Limb (tissue), 2 donors: ENCODE results near the gene SMC3.
"Not testable (repeated sequence)": the region's sequence is repeated elsewhere in the genome, so short reads cannot be mapped to it uniquely, and the experiment has no call there.

ENCODE experiments used
- DNase-seq, 2 donors: peaks; one replicate each; pipeline ENCODE4 v3.0.0-alpha.2; 2016; ENCODE audit errors: extremely low spot score in 2 of 2

Gene SMC3

GRCh38 chr10:110576220-110576619 is 8.7 kb downstream of the SMC3 start:
- no peak for DNase-seq

DNA sequence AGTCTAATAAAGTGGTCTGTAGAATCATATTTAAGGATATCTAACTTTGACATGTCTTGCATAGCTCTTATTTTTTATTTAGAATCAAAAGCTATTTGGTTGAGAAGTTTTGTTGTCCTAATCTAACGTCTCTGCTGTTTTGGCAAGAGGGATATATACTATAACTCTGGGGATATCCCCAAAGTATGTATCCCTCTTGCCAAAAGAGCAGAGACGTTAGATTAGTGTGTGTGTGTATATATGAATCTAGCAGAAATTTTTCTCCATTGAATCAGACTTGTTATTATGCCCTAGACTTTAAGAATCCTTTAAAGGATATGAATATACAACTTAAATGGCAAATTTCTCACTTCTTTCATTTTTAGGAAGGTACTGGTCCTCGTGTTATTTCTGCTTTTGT is 9.6 kb downstream of the SMC3 start:
- no peak for DNase-seq

DNA sequence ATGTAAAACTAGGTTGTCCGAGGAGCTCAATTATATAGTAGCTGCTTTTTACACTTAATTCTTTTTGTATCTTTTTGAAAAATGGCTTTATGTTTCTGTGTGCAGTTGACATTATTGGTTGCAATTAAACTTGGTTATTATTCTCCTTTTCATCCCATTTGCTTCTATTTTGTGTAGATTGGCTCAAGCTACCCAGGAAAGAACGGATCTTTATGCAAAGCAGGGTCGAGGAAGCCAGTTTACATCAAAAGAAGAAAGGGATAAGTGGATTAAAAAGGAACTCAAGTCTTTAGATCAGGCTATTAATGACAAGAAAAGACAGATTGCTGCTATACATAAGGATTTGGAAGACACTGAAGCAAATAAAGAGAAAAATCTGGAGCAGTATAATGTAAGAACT is 16.5 kb downstream of the SMC3 start:
- no peak for DNase-seq

GRCh38 chr10:110591760-110592159 is 24.3 kb downstream of the SMC3 start:
- DNase-seq, result no peak

DNA sequence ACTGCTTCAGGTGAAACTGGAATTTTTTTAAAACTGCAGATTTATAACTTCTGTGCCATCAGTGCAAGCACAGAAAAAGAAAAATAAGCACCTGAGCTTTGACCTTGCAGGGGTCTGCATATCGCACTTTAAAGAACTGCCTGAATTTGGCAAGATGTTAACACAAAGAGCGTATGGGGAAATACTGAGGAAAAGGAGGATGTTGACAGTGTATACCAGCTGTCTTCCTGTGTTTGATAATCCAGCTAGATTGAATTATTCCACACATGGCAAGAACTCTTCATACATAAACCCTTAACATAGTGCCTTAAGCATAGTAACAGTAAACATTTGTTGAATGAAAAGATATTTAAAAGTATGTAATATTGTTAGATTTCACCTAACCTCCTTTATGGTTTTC is 30.0 kb downstream of the SMC3 start:
- no peak for DNase-seq

DNA sequence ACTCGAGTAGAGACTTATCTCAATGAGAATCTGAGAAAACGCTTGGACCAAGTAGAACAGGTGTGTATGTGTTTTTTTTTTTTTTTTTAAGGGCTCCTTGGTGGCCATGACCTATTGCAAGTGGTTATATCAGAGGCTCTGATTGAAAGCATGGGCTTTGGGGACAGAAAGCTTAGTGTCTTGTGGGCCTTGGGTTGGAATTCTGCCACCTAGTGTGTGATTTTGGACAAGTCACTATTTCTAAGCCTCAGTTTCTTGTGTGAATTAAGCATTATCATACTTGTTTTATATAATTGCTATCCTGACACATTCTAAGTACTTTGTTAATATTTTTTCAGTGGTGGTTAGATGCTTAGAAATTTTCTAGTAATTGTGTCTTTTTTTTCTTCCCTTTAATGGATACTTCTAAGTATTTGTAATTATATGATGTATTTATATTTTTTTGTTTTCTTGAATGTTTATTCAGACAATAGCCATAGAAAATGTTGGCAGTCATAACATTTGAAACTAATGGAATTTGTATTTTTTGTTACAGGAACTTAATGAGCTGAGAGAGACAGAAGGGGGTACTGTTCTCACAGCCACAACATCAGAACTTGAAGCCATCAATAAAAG is 33.1 kb downstream of the SMC3 start:
- DNase-seq, result no peak

DNA sequence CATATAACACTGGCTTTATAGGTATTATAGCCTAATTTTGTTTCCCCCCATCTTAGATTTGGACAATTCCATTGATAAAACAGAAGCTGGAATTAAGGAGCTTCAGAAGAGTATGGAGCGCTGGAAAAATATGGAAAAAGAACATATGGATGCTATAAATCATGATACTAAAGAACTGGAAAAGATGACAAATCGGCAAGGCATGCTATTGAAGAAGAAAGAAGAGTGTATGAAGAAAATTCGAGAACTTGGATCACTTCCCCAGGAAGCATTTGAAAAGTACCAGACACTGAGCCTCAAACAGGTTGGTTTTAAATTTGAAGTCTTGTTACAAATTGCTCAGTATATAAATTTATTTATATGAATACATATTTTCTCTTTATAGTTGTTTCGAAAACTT is 34.1 kb downstream of the SMC3 start:
- DNase-seq, result no peak

DNA sequence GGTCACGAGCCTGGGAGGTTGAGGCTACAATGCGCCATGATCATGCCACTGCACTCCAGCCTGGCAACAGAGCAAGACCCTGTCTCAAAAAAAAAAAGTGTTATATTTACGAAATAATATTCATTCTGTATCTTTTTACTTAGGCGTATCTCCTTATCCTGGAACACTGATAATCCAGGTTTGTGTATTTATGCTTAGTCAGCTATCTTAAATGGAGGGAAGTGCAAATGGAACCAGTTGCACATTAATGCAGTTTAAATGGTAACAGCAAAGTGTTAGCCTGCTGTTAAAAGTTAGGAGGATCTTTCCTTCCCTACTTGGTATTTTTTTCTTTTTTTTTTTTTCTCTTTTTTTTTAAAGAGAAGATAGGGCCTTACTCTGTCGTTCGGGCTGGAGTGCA is 40.6 kb downstream of the SMC3 start:
- DNase-seq, result no peak

DNA sequence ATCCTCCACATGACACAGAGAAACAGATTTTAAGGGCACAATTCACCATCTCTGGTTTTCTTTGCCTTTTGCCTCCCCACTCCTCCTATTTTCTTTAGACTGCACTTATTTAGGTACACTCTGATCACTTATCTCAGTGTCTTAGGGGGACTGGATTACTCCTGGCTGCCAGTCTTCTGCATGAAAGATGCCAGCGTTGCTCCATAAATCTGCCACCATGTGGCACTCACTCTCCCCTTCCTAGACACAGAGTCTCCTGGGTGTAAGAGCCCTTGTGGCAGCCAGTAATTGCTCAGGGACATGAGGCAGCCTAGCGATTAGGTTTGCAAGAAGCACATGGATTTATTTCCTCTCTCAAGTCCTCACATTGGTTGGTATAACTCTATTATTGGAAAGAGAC is 42.1 kb downstream of the SMC3 start:
- no peak for DNase-seq

GRCh38 chr10:110610308-110610774 is 42.8 kb downstream of the SMC3 start:
- DNase-seq, result peak; percentile 73 to 75

DNA sequence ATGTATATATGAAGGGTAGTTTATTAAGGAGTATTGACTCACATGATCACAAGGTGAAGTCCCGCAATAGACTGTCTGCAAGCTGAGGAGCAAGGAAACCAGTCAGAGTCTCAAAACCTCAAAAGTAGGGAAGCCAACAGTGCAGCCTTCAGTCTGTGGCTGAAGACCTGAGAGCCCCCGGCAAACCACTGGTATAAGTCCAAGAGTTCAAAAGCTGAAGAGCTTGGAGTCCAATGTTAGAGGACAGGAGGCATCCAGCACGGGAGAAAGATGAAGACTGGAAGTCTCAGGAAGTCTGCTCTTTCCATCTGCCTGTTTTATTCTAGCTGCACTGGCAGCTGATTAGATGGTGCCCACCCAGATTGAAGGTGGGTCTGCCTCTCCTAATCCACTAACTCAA is 43.3 kb downstream of the SMC3 start:
- not testable (repeated sequence) for DNase-seq

- DNase-seq, result no peak
Observed at GRCh38 chr10:110612087-110612486, 44.6 kb downstream of the SMC3 start.

GRCh38 chr10:110612629-110613028 is 45.1 kb downstream of the SMC3 start:
- no peak for DNase-seq

- DNase-seq, result no peak
Observed at GRCh38 chr10:110613341-110613995, 46.0 kb downstream of the SMC3 start.

DNA sequence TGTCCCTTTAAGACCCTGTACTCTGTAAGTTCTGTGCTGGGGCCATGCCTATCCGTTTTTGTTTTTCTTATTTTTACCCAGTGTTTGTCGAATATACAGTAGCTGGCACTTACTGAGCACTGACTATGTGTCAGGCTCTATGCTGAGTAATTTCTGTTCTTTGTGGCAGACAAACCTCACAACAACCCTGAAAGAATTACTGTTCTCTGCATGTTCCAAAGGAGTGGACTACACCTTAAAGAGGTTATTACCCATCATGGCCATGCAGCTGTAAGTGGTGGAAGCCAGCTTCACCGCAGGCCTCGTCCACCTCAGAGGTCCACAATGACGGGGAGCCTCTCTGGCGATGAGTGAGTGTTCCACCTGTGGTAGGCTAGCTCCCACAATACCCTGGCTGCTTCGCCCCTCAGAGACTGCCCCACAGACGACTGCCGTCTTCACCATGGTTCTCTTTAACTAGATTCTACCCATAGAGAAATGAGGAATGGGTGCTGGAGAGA is 46.6 kb downstream of the SMC3 start:
- DNase-seq, result no peak

GRCh38 chr10:110615057-110615747 is 47.7 kb downstream of the SMC3 start:
- DNase-seq, result no peak

GRCh38 chr10:110616493-110617033 is 49.1 kb downstream of the SMC3 start:
- no peak for DNase-seq

GRCh38 chr10:110617425-110618229 is 50.1 kb downstream of the SMC3 start:
- peak; percentile 46 to 63 for DNase-seq

DNA sequence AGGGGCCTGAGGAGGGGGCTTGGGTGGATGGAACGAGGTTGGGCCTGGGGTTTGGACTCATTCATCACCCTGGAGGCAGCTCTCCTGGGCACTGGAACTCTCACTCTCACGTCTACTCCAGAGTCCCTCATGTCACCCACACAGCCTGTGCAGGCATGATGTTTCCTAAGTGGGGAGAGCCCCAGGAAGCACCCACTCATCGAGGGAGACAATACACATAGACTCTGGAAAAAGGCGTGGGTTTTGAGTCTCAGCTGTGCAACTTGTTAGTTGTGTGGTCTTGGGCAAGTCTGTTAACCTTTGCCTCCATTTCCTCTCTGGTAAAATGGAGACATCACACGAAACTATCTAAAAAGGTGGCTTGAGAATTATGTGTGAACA is 50.7 kb downstream of the SMC3 start:
- no peak for DNase-seq

- peak; percentile 18 to 57 for DNase-seq
Observed at GRCh38 chr10:110619514-110620397, 52.3 kb downstream of the SMC3 start.

DNA sequence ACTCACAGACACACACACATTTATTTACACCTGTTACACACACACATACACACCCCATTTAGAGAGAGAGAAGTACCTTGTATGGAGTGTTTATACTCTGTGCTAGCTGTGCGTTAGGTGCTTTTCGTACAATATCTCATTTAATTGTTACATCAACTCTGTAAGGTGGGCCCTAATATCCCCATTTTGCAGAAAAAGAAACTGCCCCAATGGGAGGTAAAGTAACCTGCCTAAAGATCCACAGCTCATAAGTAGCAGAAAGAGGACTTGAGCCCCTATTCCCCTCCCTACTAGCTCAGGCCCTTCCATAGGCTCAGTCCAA is 52.9 kb downstream of the SMC3 start:
- DNase-seq, result no peak
